ENCODE measurements around the gene GSS.

DNA sequence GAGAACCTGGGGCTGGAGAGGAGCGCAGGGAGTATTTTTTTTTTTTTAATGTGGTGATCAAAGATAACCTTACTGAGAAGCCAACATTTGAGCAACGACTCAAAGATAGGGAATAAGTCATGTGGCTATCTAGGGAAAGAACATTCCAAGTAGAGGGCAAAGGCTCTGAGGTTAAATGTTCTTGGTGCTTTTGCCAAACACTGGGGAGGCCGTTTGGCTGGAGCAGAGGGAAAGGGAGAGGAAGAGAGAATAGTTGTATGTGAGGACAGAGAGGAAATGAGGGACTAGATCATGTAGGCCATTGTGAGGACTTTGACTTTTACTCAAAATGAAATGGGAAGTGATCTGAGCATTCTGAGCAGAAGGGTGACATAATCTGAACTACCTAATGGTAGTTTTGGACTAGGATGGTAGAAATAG is 51.4 kb downstream of the GSS start:
- TF ChIP-seq, protein P1, sequence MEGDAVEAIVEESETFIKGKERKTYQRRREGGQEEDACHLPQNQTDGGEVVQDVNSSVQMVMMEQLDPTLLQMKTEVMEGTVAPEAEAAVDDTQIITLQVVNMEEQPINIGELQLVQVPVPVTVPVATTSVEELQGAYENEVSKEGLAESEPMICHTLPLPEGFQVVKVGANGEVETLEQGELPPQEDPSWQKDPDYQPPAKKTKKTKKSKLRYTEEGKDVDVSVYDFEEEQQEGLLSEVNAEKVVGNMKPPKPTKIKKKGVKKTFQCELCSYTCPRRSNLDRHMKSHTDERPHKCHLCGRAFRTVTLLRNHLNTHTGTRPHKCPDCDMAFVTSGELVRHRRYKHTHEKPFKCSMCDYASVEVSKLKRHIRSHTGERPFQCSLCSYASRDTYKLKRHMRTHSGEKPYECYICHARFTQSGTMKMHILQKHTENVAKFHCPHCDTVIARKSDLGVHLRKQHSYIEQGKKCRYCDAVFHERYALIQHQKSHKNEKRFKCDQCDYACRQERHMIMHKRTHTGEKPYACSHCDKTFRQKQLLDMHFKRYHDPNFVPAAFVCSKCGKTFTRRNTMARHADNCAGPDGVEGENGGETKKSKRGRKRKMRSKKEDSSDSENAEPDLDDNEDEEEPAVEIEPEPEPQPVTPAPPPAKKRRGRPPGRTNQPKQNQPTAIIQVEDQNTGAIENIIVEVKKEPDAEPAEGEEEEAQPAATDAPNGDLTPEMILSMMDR (IDR thresholded peaks at IDR 0.05) = no peak
- no peak for TF ChIP-seq POLR2A (IDR thresholded peaks at IDR 0.05)

All from heart left ventricle (tissue), 13 donors.